ENCODE results near the gene TXNDC11. TPM values are rescaled to one million over a fixed set of nuclear protein-coding genes. Genes with fewer than 3 reads are reported as not detected.

Gene TXNDC11
- total and polyA plus RNA-seq, 3 donors from 2014 or later: 34.4 to 45.3 (median 42.3) TPM

GRCh38 chr16:11743308-11744074 lies 834 bp upstream of the TXNDC11 start:
- no peak for TF ChIP-seq CTCF (IDR thresholded peaks at IDR 0.05)
- no peak for TF ChIP-seq POLR2A (IDR thresholded peaks at IDR 0.05)

GRCh38 chr16:11742093-11742535 lies 543 bp downstream of the TXNDC11 start:
- no peak for TF ChIP-seq CTCF (IDR thresholded peaks at IDR 0.05)
- 1% methylated on average over 37 of the region's 37 CpGs; no CpG with 5 or more reads in 1 of the 2 donors for WGBS, 2 donors
- Histone ChIP-seq H3K27me3 (no peaks in the 10 kb centered on the region), H3K36me3 (ENCODE audit: low read depth, missing control alignments) (no peaks in the 10 kb centered on the region), H3K4me1 (peaks cover 14% of the 10 kb centered on the region), H3K4me3 (peak overlapping the region; percentile 82 to 90), H3K9me3 (no peaks in the 10 kb centered on the region), H3K27ac (peak overlapping the region; percentile 88 to 97)
- intact Hi-C loops (cut with DNase I; ENCODE audit: low total_unique reads): no loop called here
- DNase-seq: peak; percentile 37

More at GRCh38 chr16:11743308-11744074, 834 bp upstream of the TXNDC11 start:
- peak; percentile 46 for DNase-seq
- intact Hi-C loops (cut with DNase I; ENCODE audit: low total_unique reads): no loop called here
- Histone ChIP-seq H3K9me3 (no peaks in the 10 kb centered on the region), H3K4me1 (peaks cover 14% of the 10 kb centered on the region), H3K36me3 (ENCODE audit: low read depth, missing control alignments) (no peaks in the 10 kb centered on the region), H3K27me3 (no peaks in the 10 kb centered on the region), H3K27ac (peak overlapping the region; percentile 88 to 97), H3K4me3 (peak overlapping the region; percentile 82 to 90)
- WGBS, 2 donors: 35 to 42% methylated on average over 20 to 21 of the region's 21 CpGs

GRCh38 chr16:11740567-11740966 lies 2.1 kb downstream of the TXNDC11 start:
- TF ChIP-seq CTCF (IDR thresholded peaks at IDR 0.05) (no peak), POLR2A (IDR thresholded peaks at IDR 0.05) (no peak)
- Histone ChIP-seq H3K36me3 (ENCODE audit: low read depth, missing control alignments) (no peaks in the 10 kb centered on the region), H3K4me1 (peaks cover 14% of the 10 kb centered on the region), H3K4me3 (no peak overlapping the region), H3K9me3 (no peaks in the 10 kb centered on the region), H3K27ac (no peak overlapping the region), H3K27me3 (no peaks in the 10 kb centered on the region)
- 35 to 40% methylated on average over 3 of the region's 3 CpGs for WGBS, 2 donors
- DNase-seq: no peak
- intact Hi-C loops (cut with DNase I; ENCODE audit: low total_unique reads): no loop called here

GRCh38 chr16:11738742-11739544 lies 3.7 kb downstream of the TXNDC11 start:
- intact Hi-C loops (cut with DNase I; ENCODE audit: low total_unique reads): no loop called here
- Histone ChIP-seq H3K9me3 (no peaks in the 10 kb centered on the region), H3K27ac (no peak overlapping the region), H3K36me3 (ENCODE audit: low read depth, missing control alignments) (no peaks in the 10 kb centered on the region), H3K27me3 (no peaks in the 10 kb centered on the region), H3K4me3 (no peak overlapping the region), H3K4me1 (peaks cover 14% of the 10 kb centered on the region)
- TF ChIP-seq CTCF (IDR thresholded peaks at IDR 0.05) (no peak), POLR2A (IDR thresholded peaks at IDR 0.05) (no peak)
- WGBS, 2 donors: 86 to 90% methylated on average over 15 of the region's 15 CpGs
- DNase-seq: no peak

All from testis (tissue), 3 donors.